CD4-positive, alpha-beta T cell treated with Interleukin-21 for 1 hour (primary cell): ENCODE measurements around the gene PTPRN2.
"Not testable (repeated sequence)": the region's sequence is repeated elsewhere in the genome, so short reads cannot be mapped to it uniquely, and the experiment has no call there.

Source experiments
- DNase-seq: peaks from one replicate; pipeline ENCODE4 v3.0.0-alpha.2; 2020

PTPRN2 gene

GRCh38 chr7:158053183-158053915, 534.3 kb downstream of the PTPRN2 start:
- DNase-seq: no peak

GRCh38 chr7:158052381-158053060, 535.1 kb downstream of the PTPRN2 start:
- DNase-seq: no peak

- no peak for DNase-seq
Measured at GRCh38 chr7:158051776-158052175, 535.8 kb downstream of the PTPRN2 start.

- no peak for DNase-seq
Measured at GRCh38 chr7:158050978-158051651, 536.5 kb downstream of the PTPRN2 start.

- DNase-seq: no peak
Measured at GRCh38 chr7:158050441-158050977, 537.1 kb downstream of the PTPRN2 start.

GRCh38 chr7:158049271-158049670, 538.4 kb downstream of the PTPRN2 start:
- DNase-seq: no peak

- DNase-seq: no peak
Measured at GRCh38 chr7:158048569-158048968, 539.1 kb downstream of the PTPRN2 start.

GRCh38 chr7:158047391-158048059, 540.1 kb downstream of the PTPRN2 start:
- DNase-seq: no peak

- DNase-seq: not testable (repeated sequence)
Measured at GRCh38 chr7:158046246-158046645, 541.4 kb downstream of the PTPRN2 start.

GRCh38 chr7:158044482-158044823, 543.2 kb downstream of the PTPRN2 start:
- DNase-seq: no peak

- DNase-seq: no peak
Measured at GRCh38 chr7:158043551-158044481, 543.8 kb downstream of the PTPRN2 start.

GRCh38 chr7:158042156-158042880, 545.3 kb downstream of the PTPRN2 start:
- no peak for DNase-seq

GRCh38 chr7:158040199-158040598, 547.4 kb downstream of the PTPRN2 start:
- DNase-seq: no peak

GRCh38 chr7:158039270-158039669, 548.4 kb downstream of the PTPRN2 start:
- no peak for DNase-seq

GRCh38 chr7:158037211-158037610, 550.4 kb downstream of the PTPRN2 start:
- DNase-seq: no peak

GRCh38 chr7:158035343-158035742, 552.3 kb downstream of the PTPRN2 start:
- DNase-seq: no peak

GRCh38 chr7:158034571-158034970, 553.1 kb downstream of the PTPRN2 start:
- DNase-seq: no peak

GRCh38 chr7:158033925-158034324, 553.7 kb downstream of the PTPRN2 start:
- DNase-seq: not testable (repeated sequence)

GRCh38 chr7:158033196-158033595, 554.4 kb downstream of the PTPRN2 start:
- DNase-seq: no peak

- no peak for DNase-seq
Measured at GRCh38 chr7:158032561-158033115, 555.0 kb downstream of the PTPRN2 start.

- no peak for DNase-seq
Measured at GRCh38 chr7:158031867-158032308, 555.7 kb downstream of the PTPRN2 start.
